Activated naive CD4-positive, alpha-beta T cell treated with anti-CD3 and anti-CD28 coated beads, Interleukin-2, amount 10 ng/mL, durations not matched to agents 7 days and 5 days (primary cell): ENCODE measurements around the gene ABCA7.
A peak's percentile ranks its signal among the peaks of the same experiment; 100 is the strongest.

Experiments
- CTCF ChIA-PET: fragments of 350-600 bp; sonication (Branson Sonifier 250); formaldehyde crosslinking; loops from one replicate; lab custom pipeline; 2021; ENCODE audit warnings: antibody characterized with exemption; lab: Charles Lee
- DNase-seq: peaks from one replicate; pipeline ENCODE4 v3.0.0-alpha.2; 2020
- H3K27ac Mint-ChIP-seq: one replicate; pipeline ENCODE4 v1.8.0; 2021; ENCODE audit warnings: mild to moderate bottlenecking, moderate library complexity, mixed read lengths
- H3K27me3 Mint-ChIP-seq: one replicate; pipeline ENCODE4 v1.8.0; 2021; ENCODE audit warnings: mild to moderate bottlenecking, mixed read lengths
- H3K36me3 Mint-ChIP-seq: one replicate; pipeline ENCODE4 v1.8.0; 2021; ENCODE audit warnings: mixed read lengths
- H3K4me1 Mint-ChIP-seq: one replicate; pipeline ENCODE4 v1.8.0; 2021; ENCODE audit warnings: mixed read lengths
- H3K4me3 Mint-ChIP-seq: one replicate; pipeline ENCODE4 v1.8.0; 2021; ENCODE audit warnings: mild to moderate bottlenecking, moderate library complexity, mixed read lengths
- H3K9me3 Mint-ChIP-seq: one replicate; pipeline ENCODE4 v1.8.0; 2021; ENCODE audit warnings: mixed read lengths

ABCA7 gene

GRCh38 chr19:1087813-1088415 lies 48.0 kb downstream of the ABCA7 start:
- H3K36me3 Mint-ChIP-seq: peaks cover 34% of the 10 kb centered on the region
- DNase-seq: peak; percentile 70
- CTCF ChIA-PET: interaction anchor here (0.8 to 1.2 kb wide), 3 partner anchors 15 to 30 kb away, joined by 3 to 5 read pairs (median 3); no protein-coding TSS in a partner anchor
- no peaks in the 10 kb centered on the region for H3K9me3 Mint-ChIP-seq
- peak overlapping the region; percentile 49 for H3K4me3 Mint-ChIP-seq
- peak overlapping the region; percentile 88 for H3K27ac Mint-ChIP-seq
- peaks cover 5% of the 10 kb centered on the region for H3K27me3 Mint-ChIP-seq
- peaks cover 55% of the 10 kb centered on the region for H3K4me1 Mint-ChIP-seq

- Mint-ChIP-seq H3K9me3 (no peaks in the 10 kb centered on the region), H3K4me3 (peak overlapping the region; percentile 49), H3K27me3 (peaks cover 5% of the 10 kb centered on the region), H3K4me1 (peaks cover 57% of the 10 kb centered on the region), H3K27ac (peak overlapping the region; percentile 88), H3K36me3 (peaks cover 35% of the 10 kb centered on the region)
- DNase-seq: peak; percentile 58
- CTCF ChIA-PET: interaction anchor here (0.6 to 1.8 kb wide), 3 partner anchors 10 to 60 kb away, joined by 3 to 5 read pairs (median 4); no protein-coding TSS in a partner anchor
These were observed 48.6 kb downstream of the ABCA7 start for GRCh38 chr19:1088416-1089010.

GRCh38 chr19:1089126-1089771 lies 49.3 kb downstream of the ABCA7 start:
- Mint-ChIP-seq H3K4me3 (no peak overlapping the region), H3K27me3 (peaks cover 5% of the 10 kb centered on the region), H3K36me3 (peaks cover 31% of the 10 kb centered on the region), H3K27ac (peak overlapping the region; percentile 88), H3K4me1 (peaks cover 59% of the 10 kb centered on the region), H3K9me3 (no peaks in the 10 kb centered on the region)
- CTCF ChIA-PET: interaction anchor here (0.6 to 1.8 kb wide), 2 partner anchors 11 to 61 kb away, joined by 3 to 4 read pairs; no protein-coding TSS in a partner anchor
- no peak for DNase-seq

- H3K9me3 Mint-ChIP-seq: no peaks in the 10 kb centered on the region
- H3K36me3 Mint-ChIP-seq: peaks cover 27% of the 10 kb centered on the region
- H3K4me3 Mint-ChIP-seq: no peak overlapping the region
- peak overlapping the region; percentile 88 for H3K27ac Mint-ChIP-seq
- DNase-seq: peak; percentile 49
- H3K27me3 Mint-ChIP-seq: peaks cover 5% of the 10 kb centered on the region
- CTCF ChIA-PET: interaction anchor here (1.8 kb wide), 1 partner anchor 11 kb away, joined by 4 read pairs; no protein-coding TSS in a partner anchor
- H3K4me1 Mint-ChIP-seq: peaks cover 57% of the 10 kb centered on the region
These were observed 50.0 kb downstream of the ABCA7 start for GRCh38 chr19:1089891-1090290.

GRCh38 chr19:1090731-1091543 lies 51.0 kb downstream of the ABCA7 start:
- Mint-ChIP-seq H3K9me3 (no peaks in the 10 kb centered on the region), H3K4me1 (peaks cover 57% of the 10 kb centered on the region), H3K27ac (peak overlapping the region; percentile 55), H3K27me3 (peaks cover 5% of the 10 kb centered on the region), H3K4me3 (peak overlapping the region; percentile 26), H3K36me3 (peaks cover 20% of the 10 kb centered on the region)
- no peak for DNase-seq
- CTCF ChIA-PET: interaction anchor here (0.6 kb wide), 1 partner anchor 153 kb away, joined by 3 read pairs; no protein-coding TSS in a partner anchor

GRCh38 chr19:1091544-1092175 lies 51.8 kb downstream of the ABCA7 start:
- peaks cover 18% of the 10 kb centered on the region for H3K36me3 Mint-ChIP-seq
- H3K27me3 Mint-ChIP-seq: peaks cover 5% of the 10 kb centered on the region
- H3K4me1 Mint-ChIP-seq: peaks cover 59% of the 10 kb centered on the region

GRCh38 chr19:1093330-1093729 lies 53.4 kb downstream of the ABCA7 start:
- Mint-ChIP-seq H3K27me3 (peaks cover 4% of the 10 kb centered on the region), H3K4me3 (peak overlapping the region; percentile 94), H3K27ac (no peak overlapping the region), H3K36me3 (peaks cover 11% of the 10 kb centered on the region), H3K4me1 (peaks cover 57% of the 10 kb centered on the region), H3K9me3 (no peaks in the 10 kb centered on the region)
- CTCF ChIA-PET: interaction anchor here (1.3 kb wide), 1 partner anchor 9 kb away, joined by 3 read pairs; no protein-coding TSS in a partner anchor
- no peak for DNase-seq

More at GRCh38 chr19:1091544-1092175, 51.8 kb downstream of the ABCA7 start:
- no peak for DNase-seq
- peak overlapping the region; percentile 5 for H3K27ac Mint-ChIP-seq
- CTCF ChIA-PET: no interaction called here
- H3K9me3 Mint-ChIP-seq: no peaks in the 10 kb centered on the region
- H3K4me3 Mint-ChIP-seq: no peak overlapping the region

GRCh38 chr19:1093811-1094553 lies 54.1 kb downstream of the ABCA7 start:
- Mint-ChIP-seq H3K27ac (peak overlapping the region; percentile 85), H3K27me3 (no peaks in the 10 kb centered on the region), H3K4me1 (peaks cover 58% of the 10 kb centered on the region), H3K36me3 (peaks cover 9% of the 10 kb centered on the region), H3K9me3 (peaks cover 4% of the 10 kb centered on the region), H3K4me3 (peak overlapping the region; percentile 94)
- no peak for DNase-seq
- CTCF ChIA-PET: interaction anchor here (0.6 to 1.3 kb wide), 2 partner anchors 10 to 99 kb away, joined by 3 read pairs; no protein-coding TSS in a partner anchor

- Mint-ChIP-seq H3K27me3 (no peaks in the 10 kb centered on the region), H3K27ac (peak overlapping the region; percentile 85)
These were observed 54.7 kb downstream of the ABCA7 start for GRCh38 chr19:1094655-1094977.

GRCh38 chr19:1094978-1095701 lies 55.2 kb downstream of the ABCA7 start, which contains the start of gene POLR2E:
Gene POLR2E (minus strand): TSS chr19:1095375. CDS start chr19:1095315, 60 bp downstream.
- peak within 1 kb of the TSS; percentile 92 for H3K27ac Mint-ChIP-seq
- peak; percentile 98 for DNase-seq
- peak within 1 kb of the TSS; percentile 94 for H3K4me3 Mint-ChIP-seq
- CTCF ChIA-PET: interaction anchor here (0.6 kb wide), 2 partner anchors 97 to 158 kb away, joined by 3 read pairs; no protein-coding TSS in a partner anchor
- peaks cover 11% of the 10 kb centered on the region for H3K9me3 Mint-ChIP-seq
- peaks cover 64% of the 10 kb centered on the region for H3K4me1 Mint-ChIP-seq
- no peaks in the 10 kb centered on the region for H3K27me3 Mint-ChIP-seq
- H3K36me3 Mint-ChIP-seq: peaks cover 11% of the 10 kb centered on the region

More at GRCh38 chr19:1094655-1094977, 54.7 kb downstream of the ABCA7 start:
- peak overlapping the region; percentile 94 for H3K4me3 Mint-ChIP-seq
- peaks cover 59% of the 10 kb centered on the region for H3K4me1 Mint-ChIP-seq
- H3K9me3 Mint-ChIP-seq: peaks cover 7% of the 10 kb centered on the region
- no peak for DNase-seq
- H3K36me3 Mint-ChIP-seq: peaks cover 9% of the 10 kb centered on the region
- CTCF ChIA-PET: interaction anchor here (0.6 to 1.3 kb wide), 3 partner anchors 10 to 159 kb away, joined by 3 read pairs; no protein-coding TSS in a partner anchor

GRCh38 chr19:1097810-1098176 lies 57.9 kb downstream of the ABCA7 start:
- no peaks in the 10 kb centered on the region for H3K27me3 Mint-ChIP-seq
- H3K27ac Mint-ChIP-seq: peak overlapping the region; percentile 75
- peaks cover 7% of the 10 kb centered on the region for H3K36me3 Mint-ChIP-seq
- no peak for DNase-seq
- peaks cover 11% of the 10 kb centered on the region for H3K9me3 Mint-ChIP-seq
- H3K4me3 Mint-ChIP-seq: no peak overlapping the region
- peaks cover 84% of the 10 kb centered on the region for H3K4me1 Mint-ChIP-seq
- CTCF ChIA-PET: interaction anchor here (0.7 to 2.4 kb wide), 2 partner anchors 16 to 202 kb away, joined by 3 to 5 read pairs; no protein-coding TSS in a partner anchor
